OCI-LY1 (cell line): Measurements from ENCODE around the gene PPFIA1.

ENCODE experiments used
- H2AFZ ChIP-seq: fragments of 200-600 bp; sonication (generic), shearing (Covaris generic); 2 replicates; pipeline ENCODE4 v1.6.0; 2014; ENCODE audit warnings: antibody characterized with exemption, mild to moderate bottlenecking, low read length
- H3F3A ChIP-seq: fragments of 200-600 bp; sonication (generic), shearing (Covaris generic); 2 replicates; pipeline ENCODE4 v1.6.0; 2014; ENCODE audit warnings: mild to moderate bottlenecking, antibody characterized with exemption, low read length, moderate library complexity; ENCODE audit not compliant: insufficient read depth
- H3K27ac ChIP-seq: fragments of 200-600 bp; sonication (generic); 2 replicates; pipeline ENCODE4 v1.5.1; 2014; ENCODE audit warnings: low read length, mixed run types, mild to moderate bottlenecking, low read depth; ENCODE audit not compliant: poor library complexity, severe bottlenecking
- H3K27me3 ChIP-seq: fragments of 200-600 bp; sonication (generic); 2 replicates; pipeline ENCODE4 v1.6.0; 2014; ENCODE audit warnings: antibody characterized with exemption, mild to moderate bottlenecking, low read length, moderate library complexity; ENCODE audit not compliant: insufficient read depth
- H3K36me3 ChIP-seq: fragments of 200-600 bp; sonication (generic); 2 replicates; pipeline ENCODE4 v1.6.1; 2014; ENCODE audit warnings: mild to moderate bottlenecking, antibody characterized with exemption, low read length, moderate library complexity, mixed read lengths; ENCODE audit not compliant: insufficient read depth
- H3K4me1 ChIP-seq: fragments of 200-600 bp; sonication (generic); 2 replicates; pipeline ENCODE4 v1.5.1; 2014; ENCODE audit warnings: mild to moderate bottlenecking, low read length, moderate library complexity; ENCODE audit not compliant: insufficient read depth, severe bottlenecking
- H3K4me2 ChIP-seq: fragments of 200-600 bp; sonication (generic), shearing (Covaris generic); 2 replicates; pipeline ENCODE4 v1.6.1; 2014; ENCODE audit warnings: low read length
- H3K4me3 ChIP-seq: fragments of 200-600 bp; sonication (generic); 2 replicates; pipeline ENCODE4 v1.5.1; 2014; ENCODE audit warnings: low read length, low read depth, mild to moderate bottlenecking, mixed read lengths; ENCODE audit not compliant: poor library complexity, severe bottlenecking
- H3K79me2 ChIP-seq: fragments of 200-600 bp; shearing (Covaris generic); 2 replicates; pipeline ENCODE4 v1.6.1; 2016; ENCODE audit warnings: mixed run types, low read length, mixed read lengths; ENCODE audit not compliant: insufficient read depth
- H3K9ac ChIP-seq: fragments of 200-600 bp; sonication (generic), shearing (Covaris generic); 2 replicates; pipeline ENCODE4 v1.6.1; 2014; ENCODE audit warnings: mild to moderate bottlenecking, low read length, mixed read lengths
- H3K9me2 ChIP-seq: fragments of 200-600 bp; sonication (generic), shearing (Covaris generic); 2 replicates; pipeline ENCODE4 v1.6.1; 2014; ENCODE audit warnings: low read depth, mild to moderate bottlenecking, low read length, mixed read lengths
- H3K9me3 ChIP-seq: fragments of 200-600 bp; shearing (Covaris generic); 2 replicates; pipeline ENCODE4 v1.6.1; 2014; ENCODE audit warnings: low read length, mixed read lengths
- H4K20me1 ChIP-seq: fragments of 200-600 bp; sonication (generic), shearing (Covaris generic); 2 replicates; pipeline ENCODE4 v1.6.0; 2016; ENCODE audit warnings: mild to moderate bottlenecking, low read length; ENCODE audit not compliant: insufficient read depth
- CTCF ChIP-seq: fragments of 200-600 bp; sonication (generic), shearing (Covaris generic); IDR thresholded peaks from 2 replicates; pipeline ENCODE4 v1.5.1; 2017; ENCODE audit warnings: mild to moderate bottlenecking, antibody characterized with exemption, low read length, moderate library complexity, mixed read lengths
- EZH2 ChIP-seq: fragments of 200-600 bp; sonication (generic), shearing (Covaris generic); IDR thresholded peaks from 2 replicates; pipeline ENCODE4 v1.8.0; 2017; ENCODE audit warnings: borderline replicate concordance, mixed run types, mild to moderate bottlenecking, antibody characterized with exemption, low read length, moderate library complexity, mixed read lengths

The PPFIA1 gene

DNA sequence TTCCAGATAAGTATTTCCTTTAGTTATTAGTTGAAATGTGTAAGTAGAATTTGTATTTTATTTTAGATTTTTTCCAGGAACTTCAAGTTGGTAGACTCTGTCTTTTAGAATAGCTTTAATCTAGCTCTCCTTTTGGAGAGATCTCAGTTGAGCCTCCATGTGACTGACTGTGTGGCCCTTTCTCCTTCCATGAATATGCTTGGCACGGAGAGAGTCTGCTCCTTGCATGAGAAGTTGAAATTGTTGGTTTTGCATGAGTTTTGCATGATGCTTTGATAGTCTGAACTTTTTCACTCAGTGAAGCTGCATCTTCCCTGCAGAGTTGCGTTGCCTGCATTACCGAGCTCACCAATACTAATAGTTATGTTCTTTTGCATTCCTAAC lies 95.0 kb downstream of the PPFIA1 start:
- Histone ChIP-seq H3K9me3 (peaks cover 3% of the 10 kb centered on the region; the same call in 1 of the 2 replicates), H3K4me1 (peaks cover 21% of the 10 kb centered on the region), H3K27ac (peak overlapping the region; percentile 63)

GRCh38 chr11:70367071-70367470 lies 96.6 kb downstream of the PPFIA1 start:
- H3K9me3 ChIP-seq: peaks cover 6% of the 10 kb centered on the region; the same call in 1 of the 2 replicates
- no peaks in the 10 kb centered on the region for H4K20me1 ChIP-seq
- no peak overlapping the region for H3K4me3 ChIP-seq
- no peak overlapping the region for H3K27ac ChIP-seq
- H3K79me2 ChIP-seq: no peaks in the 10 kb centered on the region
- no peak overlapping the region for H3K4me2 ChIP-seq
- H3K9ac ChIP-seq: no peak overlapping the region
- TF ChIP-seq EZH2 (no peak), CTCF (no peak)
- peaks cover 55% of the 10 kb centered on the region for H3K36me3 ChIP-seq
- H2AFZ ChIP-seq: no peak overlapping the region
- H3K9me2 ChIP-seq: no peaks in the 10 kb centered on the region
- H3F3A ChIP-seq: no peaks in the 10 kb centered on the region
- H3K4me1 ChIP-seq: peaks cover 21% of the 10 kb centered on the region
- H3K27me3 ChIP-seq: no peaks in the 10 kb centered on the region

More for the DNA sequence above, 95.0 kb downstream of the PPFIA1 start:
- no peak overlapping the region for H2AFZ ChIP-seq
- no peak overlapping the region for H3K9ac ChIP-seq
- H3F3A ChIP-seq: no peaks in the 10 kb centered on the region
- no peaks in the 10 kb centered on the region for H4K20me1 ChIP-seq
- no peaks in the 10 kb centered on the region for H3K27me3 ChIP-seq
- H3K4me3 ChIP-seq: no peak overlapping the region
- no peaks in the 10 kb centered on the region for H3K79me2 ChIP-seq
- H3K9me2 ChIP-seq: no peaks in the 10 kb centered on the region
- H3K36me3 ChIP-seq: peaks cover 59% of the 10 kb centered on the region
- peak overlapping the region; percentile 50 for H3K4me2 ChIP-seq
- TF ChIP-seq CTCF (no peak), EZH2 (no peak)

DNA sequence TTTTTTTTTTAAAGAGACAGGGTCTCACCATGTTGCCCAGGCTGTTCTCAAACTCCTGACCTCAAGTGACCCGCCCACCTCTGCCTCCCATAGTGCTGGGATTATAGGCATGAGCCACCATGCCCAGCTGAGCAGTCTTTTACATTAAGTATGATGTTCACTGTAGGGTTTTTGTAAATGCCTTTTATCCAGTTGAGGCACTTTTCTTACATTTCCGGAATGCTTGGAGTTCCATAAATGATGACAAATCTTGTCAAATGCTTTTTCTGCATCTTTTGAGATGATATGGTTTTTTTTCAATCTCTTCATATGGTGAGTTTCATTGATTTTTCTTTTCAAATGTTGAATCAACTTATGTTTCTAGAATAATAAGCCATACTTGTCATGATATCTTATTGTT lies 98.5 kb downstream of the PPFIA1 start:
- Histone ChIP-seq H3K27me3 (no peaks in the 10 kb centered on the region), H4K20me1 (no peaks in the 10 kb centered on the region), H3K4me1 (peaks cover 21% of the 10 kb centered on the region), H3K9me2 (no peaks in the 10 kb centered on the region), H3K36me3 (peaks cover 54% of the 10 kb centered on the region), H3K9ac (no peak overlapping the region), H3K79me2 (no peaks in the 10 kb centered on the region), H3K4me3 (no peak overlapping the region), H3K9me3 (peaks cover 6% of the 10 kb centered on the region; the same call in 1 of the 2 replicates), H3K27ac (no peak overlapping the region), H2AFZ (no peak overlapping the region), H3F3A (no peaks in the 10 kb centered on the region), H3K4me2 (no peak overlapping the region)
- TF ChIP-seq CTCF: no peak
- TF ChIP-seq EZH2: no peak
